ENCODE data around the gene CYTH2. TPM values are rescaled to one million over a fixed set of nuclear protein-coding genes. Genes with fewer than 3 reads are reported as not detected.

The CYTH2 gene
- total RNA-seq, 1 experiment from 2014 or later: 103 TPM

- Histone ChIP-seq H4K5ac (ENCODE audit: insufficient read length, low read depth, low read length) (no peak overlapping the region), H3K9me3 (ENCODE audit: control insufficient read depth, low read depth, low read length) (no peaks in the 10 kb centered on the region), H3K79me1 (ENCODE audit: insufficient read depth, low read depth, low read length, poor library complexity, severe bottlenecking) (peaks cover 2% of the 10 kb centered on the region), H3K79me2 (ENCODE audit: insufficient read depth, low read length) (no peaks in the 10 kb centered on the region; the same call in 1 of the 2 replicates), H2AK5ac (ENCODE audit: insufficient read length, low read length) (no peak overlapping the region), H2AFZ (ENCODE audit: low read length) (no peak overlapping the region), H2BK20ac (ENCODE audit: low read depth, low read length, poor library complexity, severe bottlenecking) (no peak overlapping the region), H2BK15ac (ENCODE audit: low read depth, low read length) (no peak overlapping the region), H2BK12ac (ENCODE audit: insufficient read length, low read depth, low read length) (no peak overlapping the region), H3K4ac (ENCODE audit: low read depth, low read length) (no peak overlapping the region), H3K14ac (ENCODE audit: insufficient read depth, low read length) (no peak overlapping the region), H2BK5ac (ENCODE audit: insufficient read length, low read length) (no peak overlapping the region), H2BK120ac (ENCODE audit: low read depth, low read length, poor library complexity, severe bottlenecking) (no peak overlapping the region), H3K27me3 (ENCODE audit: insufficient read depth, low read length) (no peaks in the 10 kb centered on the region), H3K9ac (ENCODE audit: extremely low read depth, insufficient read length, low read length) (no peak overlapping the region), H3T11ph (ENCODE audit: low read length) (no peak overlapping the region), H3K56ac (ENCODE audit: insufficient read length, low read depth, low read length) (no peak overlapping the region), H3K23ac (ENCODE audit: insufficient read length, low read depth, low read length) (no peak overlapping the region), H4K20me1 (ENCODE audit: control insufficient read depth, insufficient read depth, insufficient read length) (no peaks in the 10 kb centered on the region), H4K8ac (replicated peaks; ENCODE audit: insufficient read length, low read depth, low read length) (no peak overlapping the region), H3K23me2 (ENCODE audit: insufficient read length, low read depth, low read length, poor library complexity, severe bottlenecking) (no peaks in the 10 kb centered on the region), H3K18ac (ENCODE audit: insufficient read length, low read depth, low read length) (no peak overlapping the region), H4K91ac (ENCODE audit: insufficient read length, low read depth, low read length) (no peak overlapping the region), H3K4me2 (ENCODE audit: insufficient read depth, insufficient read length, low read length) (no peak overlapping the region), H3K4me1 (ENCODE audit: insufficient read depth, low read length) (no peaks in the 10 kb centered on the region), H3K27ac (ENCODE audit: insufficient read length, low read depth, low read length) (no peak overlapping the region)
- no peak for DNase-seq
- H3K27me3 Mint-ChIP-seq (ENCODE audit: low read depth): no peaks in the 10 kb centered on the region
- no peak overlapping the region for H3K27ac Mint-ChIP-seq
- H3K4me3 Mint-ChIP-seq: peak overlapping the region in 1 of 2 experiments; percentile 55; a peak in 1 of 5 replicates
- H3K4me1 Mint-ChIP-seq: peaks cover 2 to 9% of the 10 kb centered on the region in 2 experiments
- TF ChIP-seq, protein P1, sequence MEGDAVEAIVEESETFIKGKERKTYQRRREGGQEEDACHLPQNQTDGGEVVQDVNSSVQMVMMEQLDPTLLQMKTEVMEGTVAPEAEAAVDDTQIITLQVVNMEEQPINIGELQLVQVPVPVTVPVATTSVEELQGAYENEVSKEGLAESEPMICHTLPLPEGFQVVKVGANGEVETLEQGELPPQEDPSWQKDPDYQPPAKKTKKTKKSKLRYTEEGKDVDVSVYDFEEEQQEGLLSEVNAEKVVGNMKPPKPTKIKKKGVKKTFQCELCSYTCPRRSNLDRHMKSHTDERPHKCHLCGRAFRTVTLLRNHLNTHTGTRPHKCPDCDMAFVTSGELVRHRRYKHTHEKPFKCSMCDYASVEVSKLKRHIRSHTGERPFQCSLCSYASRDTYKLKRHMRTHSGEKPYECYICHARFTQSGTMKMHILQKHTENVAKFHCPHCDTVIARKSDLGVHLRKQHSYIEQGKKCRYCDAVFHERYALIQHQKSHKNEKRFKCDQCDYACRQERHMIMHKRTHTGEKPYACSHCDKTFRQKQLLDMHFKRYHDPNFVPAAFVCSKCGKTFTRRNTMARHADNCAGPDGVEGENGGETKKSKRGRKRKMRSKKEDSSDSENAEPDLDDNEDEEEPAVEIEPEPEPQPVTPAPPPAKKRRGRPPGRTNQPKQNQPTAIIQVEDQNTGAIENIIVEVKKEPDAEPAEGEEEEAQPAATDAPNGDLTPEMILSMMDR (conservative IDR thresholded peaks at IDR 0.05): no peak
- no peaks in the 10 kb centered on the region; a peak in 1 of 5 replicates for H3K9me3 Mint-ChIP-seq
- H3K36me3 Mint-ChIP-seq (ENCODE audit: insufficient read depth in 1 of 3, low read depth in 3 of 3): peaks cover 51 to 75% (median 65%) of the 10 kb centered on the region in 3 experiments
- WGBS (ENCODE audit: extremely low coverage, insufficient read length, low lambda C conversion rate): no CpG with 5 or more reads among the region's 14 CpGs
Measured at GRCh38 chr19:48473161-48473966, 4.2 kb downstream of the CYTH2 start.
